HG02610 (cell line): ENCODE results near the gene CFAP251.
"Not testable (repeated sequence)": the region's sequence is repeated elsewhere in the genome, so short reads cannot be mapped to it uniquely, and the experiment has no call there.

Experiments used
- ATAC-seq: cut with Tn5 transposase; IDR thresholded peaks from one replicate; pipeline ENCODE4 v1.9.1; 2021; ENCODE audit warnings: mild to moderate bottlenecking, moderate library complexity; ENCODE audit not compliant: unreplicated experiment

The CFAP251 gene

GRCh38 chr12:122023339-122024131 is 105.1 kb downstream of the CFAP251 start:
- no peak for ATAC-seq

- no peak for ATAC-seq
These were observed 105.9 kb downstream of the CFAP251 start for GRCh38 chr12:122024132-122024785.

GRCh38 chr12:122026706-122027333 is 108.4 kb downstream of the CFAP251 start:
- ATAC-seq, result no peak

GRCh38 chr12:122028165-122028904 is 109.9 kb downstream of the CFAP251 start:
- no peak for ATAC-seq

GRCh38 chr12:122028905-122029560 is 110.6 kb downstream of the CFAP251 start:
- ATAC-seq, result no peak

- ATAC-seq, result no peak
These were observed 111.4 kb downstream of the CFAP251 start for GRCh38 chr12:122029620-122030423.

- no peak for ATAC-seq
These were observed 112.1 kb downstream of the CFAP251 start for GRCh38 chr12:122030424-122031035.

- ATAC-seq, result no peak
These were observed 113.2 kb downstream of the CFAP251 start for GRCh38 chr12:122031342-122032216.

- no peak for ATAC-seq
These were observed 114.2 kb downstream of the CFAP251 start for GRCh38 chr12:122032580-122032979.

GRCh38 chr12:122035292-122035691 is 116.9 kb downstream of the CFAP251 start:
- no peak for ATAC-seq

GRCh38 chr12:122036153-122036552 is 117.8 kb downstream of the CFAP251 start:
- no peak for ATAC-seq

- no peak for ATAC-seq
These were observed 122.4 kb downstream of the CFAP251 start for GRCh38 chr12:122040579-122041386.

- not testable (repeated sequence) for ATAC-seq
These were observed 123.1 kb downstream of the CFAP251 start for GRCh38 chr12:122041458-122041857.

- ATAC-seq, result no peak
These were observed 124.5 kb downstream of the CFAP251 start for GRCh38 chr12:122042910-122043309.

- no peak for ATAC-seq
These were observed 125.1 kb downstream of the CFAP251 start for GRCh38 chr12:122043476-122043875.

GRCh38 chr12:122045262-122045661 is 126.9 kb downstream of the CFAP251 start:
- no peak for ATAC-seq

GRCh38 chr12:122046145-122046544 is 127.8 kb downstream of the CFAP251 start:
- no peak for ATAC-seq

GRCh38 chr12:122048151-122048550 is 129.8 kb downstream of the CFAP251 start:
- ATAC-seq, result no peak
